PFSK-1 (cell line): ENCODE results near the gene FBXO48.

Experiments used
- POLR2AphosphoS5 ChIP-seq: IDR thresholded peaks from 2 replicates; pipeline ENCODE4 v1.6.1; 2012; ENCODE audit warnings: low read depth, mild to moderate bottlenecking, control low read depth, low read length, moderate library complexity
- REST ChIP-seq, 2 experiments: IDR thresholded peaks; 2 replicates each; pipeline versions ENCODE4 v1.6.1 to v1.8.0; 2011 to 2012; ENCODE audit warnings: low read depth in 2 of 2, low read length in 2 of 2, control low read depth in 1 of 2, inconsistent platforms in 1 of 2, mild to moderate bottlenecking in 1 of 2, moderate library complexity in 1 of 2; ENCODE audit not compliant: insufficient read depth in 1 of 2
- TAF1 ChIP-seq: IDR thresholded peaks from 2 replicates; pipeline ENCODE4 v1.6.1; 2012; ENCODE audit warnings: low read length, control low read depth, borderline replicate concordance; ENCODE audit not compliant: insufficient read depth

GRCh38 chr2:68423966-68424650 is 43.0 kb downstream of the FBXO48 start:
- TF ChIP-seq POLR2AphosphoS5 (no peak), REST (IDR thresholded peaks at IDR 0.05; ENCODE audit: insufficient read depth in 1 of 2, low read depth in 2 of 2, low read length in 2 of 2) (no peak), TAF1 (no peak)
